ENCODE data around the gene FCER2.
A peak's percentile ranks its signal among the peaks of the same experiment; 100 is the strongest.

Gene FCER2

GRCh38 chr19:7652061-7652641 is 49.8 kb downstream of the FCER2 start:
- TF ChIP-seq CTCF (IDR thresholded peaks at IDR 0.05; ENCODE audit: low read depth, low read length) = peak; percentile 99
- peak; percentile 30 for DNase-seq (ENCODE audit: extremely low read depth, low read depth)

- no peak for TF ChIP-seq CTCF (IDR thresholded peaks at IDR 0.05; ENCODE audit: low read depth, low read length)
- no peak for DNase-seq (ENCODE audit: extremely low read depth, low read depth)
Observed at GRCh38 chr19:7650148-7650547, 51.8 kb downstream of the FCER2 start.

GRCh38 chr19:7648265-7649014 is 53.5 kb downstream of the FCER2 start:
- no peak for TF ChIP-seq CTCF (IDR thresholded peaks at IDR 0.05; ENCODE audit: low read depth, low read length)
- DNase-seq (ENCODE audit: extremely low read depth, low read depth) = no peak

GRCh38 chr19:7647156-7647555 is 54.8 kb downstream of the FCER2 start:
- DNase-seq (ENCODE audit: extremely low read depth, low read depth) = no peak
- no peak for TF ChIP-seq CTCF (IDR thresholded peaks at IDR 0.05; ENCODE audit: low read depth, low read length)

- TF ChIP-seq CTCF (IDR thresholded peaks at IDR 0.05; ENCODE audit: low read depth, low read length) = no peak
- DNase-seq (ENCODE audit: extremely low read depth, low read depth) = no peak
Observed at GRCh38 chr19:7646426-7646700, 55.6 kb downstream of the FCER2 start.

GRCh38 chr19:7645656-7646425 is 56.1 kb downstream of the FCER2 start:
- no peak for DNase-seq (ENCODE audit: extremely low read depth, low read depth)

More at GRCh38 chr19:7645656-7646425, 56.1 kb downstream of the FCER2 start:
- TF ChIP-seq CTCF (IDR thresholded peaks at IDR 0.05; ENCODE audit: low read depth, low read length) = no peak
